ENCODE measurements around the gene DEDD2. TPM values are rescaled to one million over a fixed set of nuclear protein-coding genes. Genes with fewer than 3 reads are reported as not detected.

Gene DEDD2
- total RNA-seq, 1 experiment from 2014 or later, result 58.0 TPM

GRCh38 chr19:42225718-42226292 lies 8.3 kb upstream of the DEDD2 start:
- Histone ChIP-seq H3K4me3 (ENCODE audit: insufficient read depth, low read depth, low read length) (no peak overlapping the region), H3K27me3 (ENCODE audit: control insufficient read depth, insufficient read depth, low read length) (no peaks in the 10 kb centered on the region), H3K36me3 (replicated peaks; ENCODE audit: control insufficient read depth, insufficient read depth, low read length) (peaks cover 26% of the 10 kb centered on the region)
- no peak for DNase-seq

- no peak overlapping the region for H3K4me3 ChIP-seq (ENCODE audit: insufficient read depth, low read depth, low read length)
- H3K36me3 ChIP-seq (replicated peaks; ENCODE audit: control insufficient read depth, insufficient read depth, low read length), result peaks cover 25% of the 10 kb centered on the region
- no peak for DNase-seq
- no peaks in the 10 kb centered on the region for H3K27me3 ChIP-seq (ENCODE audit: control insufficient read depth, insufficient read depth, low read length)
Measured at GRCh38 chr19:42224940-42225717, 7.7 kb upstream of the DEDD2 start.

GRCh38 chr19:42220751-42221097 lies 3.2 kb upstream of the DEDD2 start:
- DNase-seq, result no peak
- Histone ChIP-seq H3K36me3 (replicated peaks; ENCODE audit: control insufficient read depth, insufficient read depth, low read length) (peaks cover 10% of the 10 kb centered on the region), H3K27me3 (ENCODE audit: control insufficient read depth, insufficient read depth, low read length) (no peaks in the 10 kb centered on the region), H3K4me3 (ENCODE audit: insufficient read depth, low read depth, low read length) (peak overlapping the region; percentile 92)

- Histone ChIP-seq H3K36me3 (replicated peaks; ENCODE audit: control insufficient read depth, insufficient read depth, low read length) (peaks cover 10% of the 10 kb centered on the region), H3K27me3 (ENCODE audit: control insufficient read depth, insufficient read depth, low read length) (no peaks in the 10 kb centered on the region), H3K4me3 (ENCODE audit: insufficient read depth, low read depth, low read length) (peak within 1 kb of the TSS; percentile 92)
- DNase-seq, result peak; percentile 100
Measured at GRCh38 chr19:42219812-42220750, 2.6 kb upstream of the DEDD2 start, which contains the start of gene ZNF526. ZNF526 (plus strand) TSS chr19:42220312; CDS start chr19:42224404, 4,092 bp downstream.

GRCh38 chr19:42216653-42217519 lies 591 bp downstream of the DEDD2 start:
- peak; percentile 93 for DNase-seq
- H3K27me3 ChIP-seq (ENCODE audit: control insufficient read depth, insufficient read depth, low read length), result no peaks in the 10 kb centered on the region
- H3K4me3 ChIP-seq (ENCODE audit: insufficient read depth, low read depth, low read length), result peak overlapping the region; percentile 90
- peaks cover 8% of the 10 kb centered on the region for H3K36me3 ChIP-seq (replicated peaks; ENCODE audit: control insufficient read depth, insufficient read depth, low read length)

DNA sequence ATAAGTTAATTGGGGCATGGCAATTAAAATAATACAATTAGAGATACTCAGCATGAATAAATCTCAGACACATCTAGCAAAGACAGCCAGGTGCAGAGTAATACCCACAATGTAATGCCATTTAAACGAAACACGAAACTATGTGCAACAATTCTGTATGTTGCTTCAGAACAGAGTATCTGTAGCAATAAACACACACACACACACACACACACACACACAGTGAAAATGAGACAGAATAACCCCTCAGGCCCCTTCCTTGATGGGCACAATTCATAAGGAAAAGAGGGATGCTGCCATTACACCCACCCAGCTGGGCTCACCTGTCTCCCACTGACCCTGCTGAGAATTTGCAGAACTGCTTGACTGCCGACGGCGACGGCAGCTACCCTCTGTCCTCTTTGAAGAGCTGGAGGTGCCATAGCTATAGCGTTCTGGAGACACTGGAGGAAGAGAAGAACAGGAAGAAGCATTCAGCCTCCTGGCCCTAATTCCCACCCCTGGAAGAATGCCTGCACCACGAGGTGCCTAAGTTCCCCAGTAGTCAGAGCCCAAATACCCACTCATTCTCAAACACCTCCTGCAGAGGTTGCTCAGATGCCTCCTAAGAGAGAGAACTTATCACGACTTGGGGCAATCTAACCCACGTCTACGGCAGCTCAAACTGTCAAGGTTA lies 2.5 kb downstream of the DEDD2 start:
- Histone ChIP-seq H3K4me3 (ENCODE audit: insufficient read depth, low read depth, low read length) (no peak overlapping the region), H3K36me3 (replicated peaks; ENCODE audit: control insufficient read depth, insufficient read depth, low read length) (peaks cover 8% of the 10 kb centered on the region), H3K27me3 (ENCODE audit: control insufficient read depth, insufficient read depth, low read length) (no peaks in the 10 kb centered on the region)
- DNase-seq, result no peak

DNA sequence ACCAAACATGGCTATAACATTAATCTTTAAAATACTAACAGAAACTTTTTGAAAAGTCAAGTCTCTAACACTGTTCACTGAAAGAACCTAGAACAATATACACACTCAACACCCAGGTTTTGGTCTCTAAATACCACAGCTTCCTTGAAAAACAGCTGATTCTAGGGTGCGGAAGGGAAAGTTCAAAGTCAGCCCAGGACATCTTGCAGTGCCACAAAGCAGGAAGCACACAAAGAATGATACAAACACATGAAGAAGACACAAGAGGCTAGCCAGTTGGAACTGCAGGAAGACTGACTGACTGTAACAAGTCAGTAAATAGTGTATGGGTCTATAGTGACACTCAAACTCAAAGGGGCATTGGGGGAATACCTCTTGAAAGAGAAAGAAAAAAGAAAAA lies 4.6 kb downstream of the DEDD2 start:
- no peak for DNase-seq
- peaks cover 22% of the 10 kb centered on the region for H3K36me3 ChIP-seq (replicated peaks; ENCODE audit: control insufficient read depth, insufficient read depth, low read length)
- no peak overlapping the region for H3K4me3 ChIP-seq (ENCODE audit: insufficient read depth, low read depth, low read length)
- H3K27me3 ChIP-seq (ENCODE audit: control insufficient read depth, insufficient read depth, low read length), result no peaks in the 10 kb centered on the region

GRCh38 chr19:42208612-42209011 lies 8.9 kb downstream of the DEDD2 start:
- Histone ChIP-seq H3K4me3 (ENCODE audit: insufficient read depth, low read depth, low read length) (no peak overlapping the region), H3K36me3 (replicated peaks; ENCODE audit: control insufficient read depth, insufficient read depth, low read length) (peaks cover 27% of the 10 kb centered on the region), H3K27me3 (ENCODE audit: control insufficient read depth, insufficient read depth, low read length) (no peaks in the 10 kb centered on the region)
- DNase-seq, result no peak

- DNase-seq, result peak; percentile 27
- Histone ChIP-seq H3K27me3 (ENCODE audit: control insufficient read depth, insufficient read depth, low read length) (no peaks in the 10 kb centered on the region), H3K36me3 (replicated peaks; ENCODE audit: control insufficient read depth, insufficient read depth, low read length) (peaks cover 29% of the 10 kb centered on the region)
Measured at GRCh38 chr19:42207767-42208271, 9.7 kb downstream of the DEDD2 start.

GRCh38 chr19:42206871-42207755 lies 10.4 kb downstream of the DEDD2 start:
- H3K4me3 ChIP-seq (ENCODE audit: insufficient read depth, low read depth, low read length), result no peak overlapping the region
- H3K36me3 ChIP-seq (replicated peaks; ENCODE audit: control insufficient read depth, insufficient read depth, low read length), result peaks cover 35% of the 10 kb centered on the region
- peak; percentile 34 for DNase-seq
- H3K27me3 ChIP-seq (ENCODE audit: control insufficient read depth, insufficient read depth, low read length), result no peaks in the 10 kb centered on the region

More at GRCh38 chr19:42207767-42208271, 9.7 kb downstream of the DEDD2 start:
- no peak overlapping the region for H3K4me3 ChIP-seq (ENCODE audit: insufficient read depth, low read depth, low read length)

DNA sequence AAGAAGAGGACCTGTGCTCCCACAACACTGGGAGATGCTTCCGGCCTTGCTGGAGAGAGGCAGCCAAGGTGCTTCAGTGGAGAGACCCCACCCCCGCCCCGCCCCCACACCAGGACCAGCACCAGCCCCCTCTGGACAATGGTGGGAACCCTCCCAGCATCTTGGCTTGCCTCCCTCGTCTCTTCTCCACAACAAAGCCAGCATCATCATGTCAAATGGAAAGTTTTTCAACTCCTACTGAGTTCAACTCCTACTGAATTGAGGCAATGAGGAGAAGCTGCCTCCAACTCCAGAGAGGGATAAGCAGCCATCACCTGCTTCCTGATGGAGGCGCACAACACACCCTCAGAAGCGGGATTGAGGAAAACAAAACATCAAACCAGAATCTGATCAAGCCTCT lies 12.8 kb downstream of the DEDD2 start:
- H3K27me3 ChIP-seq (ENCODE audit: control insufficient read depth, insufficient read depth, low read length), result no peaks in the 10 kb centered on the region
- peak; percentile 87 for DNase-seq
- no peak overlapping the region for H3K4me3 ChIP-seq (ENCODE audit: insufficient read depth, low read depth, low read length)
- peaks cover 41% of the 10 kb centered on the region for H3K36me3 ChIP-seq (replicated peaks; ENCODE audit: control insufficient read depth, insufficient read depth, low read length)

- Histone ChIP-seq H3K4me3 (ENCODE audit: insufficient read depth, low read depth, low read length) (no peak overlapping the region), H3K27me3 (ENCODE audit: control insufficient read depth, insufficient read depth, low read length) (no peaks in the 10 kb centered on the region), H3K36me3 (replicated peaks; ENCODE audit: control insufficient read depth, insufficient read depth, low read length) (peaks cover 40% of the 10 kb centered on the region)
- no peak for DNase-seq
Measured at GRCh38 chr19:42203700-42204099, 13.8 kb downstream of the DEDD2 start.

All from H7 (cell line).